Bronchial epithelial cell (primary cell): ENCODE data around the gene MRPL1. TPM values are rescaled to one million over a fixed set of nuclear protein-coding genes. Genes with fewer than 3 reads are reported as not detected.

Source experiments
- DNase-seq: peaks from one replicate; pipeline ENCODE4 v3.0.0-alpha.2; 2010; ENCODE audit warnings: low read depth
- FAIRE-seq: peaks from 2 replicates; lab custom pipeline; 2011; peaks lifted over from hg19 to GRCh38; lab: Jason Lieb, UNC
- H3K27me3 ChIP-seq: 2 replicates; pipeline ENCODE4 v1.5.1; 2011; ENCODE audit warnings: low read length; ENCODE audit not compliant: control insufficient read depth, insufficient read depth
- H3K36me3 ChIP-seq: 2 replicates; pipeline ENCODE4 v1.5.1; 2011; ENCODE audit warnings: low read length; ENCODE audit not compliant: control insufficient read depth, insufficient read depth
- H3K4me3 ChIP-seq: 2 replicates; pipeline ENCODE4 v1.5.1; 2011; ENCODE audit warnings: mild to moderate bottlenecking, low read depth, low read length, control low read depth
- CTCF ChIP-seq: IDR thresholded peaks from 2 replicates; pipeline ENCODE4 v1.5.1; 2011; ENCODE audit warnings: mild to moderate bottlenecking, moderate library complexity, low read length, control low read depth, inconsistent platforms; ENCODE audit not compliant: insufficient read depth, severe bottlenecking
- total RNA-seq: library from RNA; depleted of rRNA; stranded (reverse); fragments of >200 nt; gene quantifications from 2 replicates; pipeline ENCODE4 v1.2.1, GENCODE V29; 2014

The MRPL1 gene
- total RNA-seq, 1 donor from 2014 or later = 24.7 TPM

GRCh38 chr4:77893451-77893850 lies 30.8 kb downstream of the MRPL1 start:
- H3K27me3 ChIP-seq = no peaks in the 10 kb centered on the region
- FAIRE-seq = no peak
- peaks cover 1% of the 10 kb centered on the region for H3K36me3 ChIP-seq
- no peak overlapping the region for H3K4me3 ChIP-seq
- no peak for TF ChIP-seq CTCF
- DNase-seq = no peak

- FAIRE-seq = no peak
- Histone ChIP-seq H3K27me3 (no peaks in the 10 kb centered on the region), H3K36me3 (peaks cover 1% of the 10 kb centered on the region), H3K4me3 (no peak overlapping the region)
- no peak for DNase-seq
- no peak for TF ChIP-seq CTCF
Observed at GRCh38 chr4:77899607-77900006, 37.0 kb downstream of the MRPL1 start.

GRCh38 chr4:77903186-77903585 lies 40.6 kb downstream of the MRPL1 start:
- Histone ChIP-seq H3K27me3 (no peaks in the 10 kb centered on the region), H3K4me3 (no peak overlapping the region), H3K36me3 (no peaks in the 10 kb centered on the region)
- TF ChIP-seq CTCF = no peak
- peak; percentile 44 for DNase-seq
- FAIRE-seq = no peak

- DNase-seq (no peak), FAIRE-seq (no peak)
- peaks cover 2% of the 10 kb centered on the region for H3K36me3 ChIP-seq
- no peak for TF ChIP-seq CTCF
- H3K4me3 ChIP-seq = no peak overlapping the region
- no peaks in the 10 kb centered on the region for H3K27me3 ChIP-seq
Observed at GRCh38 chr4:77905651-77906263, 43.1 kb downstream of the MRPL1 start.

GRCh38 chr4:77910676-77911075 lies 48.0 kb downstream of the MRPL1 start:
- H3K4me3 ChIP-seq = no peak overlapping the region
- no peak for DNase-seq
- no peaks in the 10 kb centered on the region for H3K27me3 ChIP-seq
- H3K36me3 ChIP-seq = peaks cover 2% of the 10 kb centered on the region
- no peak for TF ChIP-seq CTCF
- no peak for FAIRE-seq

GRCh38 chr4:77911091-77911490 lies 48.5 kb downstream of the MRPL1 start:
- no peak for FAIRE-seq
- TF ChIP-seq CTCF = no peak

More at GRCh38 chr4:77911091-77911490, 48.5 kb downstream of the MRPL1 start:
- DNase-seq = peak; percentile 39
- H3K36me3 ChIP-seq = peaks cover 2% of the 10 kb centered on the region
- H3K27me3 ChIP-seq = no peaks in the 10 kb centered on the region
- H3K4me3 ChIP-seq = no peak overlapping the region
